Measurements from ENCODE around the gene HILPDA. TPM values are rescaled to one million over a fixed set of nuclear protein-coding genes. Genes with fewer than 3 reads are reported as not detected.
"Not testable (repeated sequence)": the region's sequence is repeated elsewhere in the genome, so short reads cannot be mapped to it uniquely, and the experiment has no call there.

The HILPDA gene
- total RNA-seq, 2 experiments from 2014 or later: 72.3 to 72.8 TPM

DNA sequence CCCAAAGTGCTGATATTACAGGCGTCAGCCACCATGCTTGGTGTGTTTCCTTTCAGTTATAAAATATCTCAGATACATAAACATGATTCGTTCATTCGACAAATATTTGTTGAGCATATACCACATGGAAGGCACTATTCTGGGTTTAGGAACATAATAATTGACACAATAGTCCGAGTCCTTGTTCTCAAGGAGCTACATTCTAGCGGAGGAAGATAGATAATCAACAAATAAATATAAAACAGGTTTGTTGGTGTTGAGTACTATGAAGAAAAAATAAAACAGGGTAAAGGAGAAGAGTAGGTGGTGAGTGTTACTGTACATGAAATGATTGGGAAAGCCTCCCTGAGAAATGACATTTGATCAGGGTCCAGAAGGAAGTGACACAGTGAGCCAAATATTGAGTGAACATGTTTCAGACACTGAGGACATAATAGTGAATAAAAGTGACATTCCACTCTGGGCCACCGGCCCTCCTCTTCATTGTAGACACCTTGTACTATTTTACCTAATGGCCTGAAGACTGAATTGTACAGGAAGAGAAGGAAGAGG is 6.9 kb upstream of the HILPDA start:
- Mint-ChIP-seq H3K4me1 (peaks cover 34% of the 10 kb centered on the region), H3K9me3 (no peaks in the 10 kb centered on the region), H3K4me3 (no peak overlapping the region), H3K36me3 (peaks cover 2% of the 10 kb centered on the region), H3K27ac (no peak overlapping the region), H3K27me3 (peaks cover 16% of the 10 kb centered on the region)
- DNase-seq: no peak

DNA sequence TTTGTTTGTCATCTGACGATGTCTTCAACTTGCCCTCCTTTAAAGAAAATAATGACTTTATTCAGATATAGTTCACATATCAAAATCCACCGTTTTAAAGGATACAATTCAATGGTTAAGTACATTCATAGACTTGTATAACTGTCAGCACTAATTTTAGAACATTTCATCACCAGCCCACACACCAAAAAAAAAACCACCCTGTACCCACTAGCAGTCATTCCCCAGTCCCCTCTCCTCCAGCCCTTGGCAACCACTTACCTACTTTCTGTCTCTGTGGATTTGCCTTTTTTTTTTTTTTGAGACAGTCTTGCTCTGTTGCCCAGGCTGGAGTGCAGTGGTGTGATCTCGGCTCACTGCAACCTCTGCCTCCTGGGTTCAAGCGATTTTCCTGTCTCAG is 5.3 kb upstream of the HILPDA start:
- Mint-ChIP-seq H3K9me3 (no peaks in the 10 kb centered on the region), H3K4me3 (no peak overlapping the region), H3K27ac (no peak overlapping the region), H3K4me1 (peaks cover 50% of the 10 kb centered on the region), H3K36me3 (peaks cover 2% of the 10 kb centered on the region), H3K27me3 (peaks cover 16% of the 10 kb centered on the region)
- no peak for DNase-seq

DNA sequence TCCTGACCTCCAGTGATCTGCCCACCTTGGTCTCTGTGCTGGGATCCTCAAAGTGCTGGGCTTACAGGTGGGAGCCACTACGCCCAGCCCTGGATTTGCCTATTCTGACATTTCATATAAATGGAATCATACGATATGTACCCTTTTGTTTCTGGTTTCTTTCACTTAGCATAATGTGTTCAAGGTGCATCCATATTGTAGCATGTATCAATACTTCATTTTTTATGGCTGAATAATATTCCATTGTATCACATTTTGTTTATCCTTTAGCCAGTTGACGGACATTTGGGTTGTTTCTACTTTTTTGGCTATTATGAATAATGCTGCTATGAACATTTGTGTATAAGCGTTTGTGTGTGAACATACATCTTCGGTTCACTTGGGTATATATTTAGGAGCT is 4.8 kb upstream of the HILPDA start:
- H3K9me3 Mint-ChIP-seq: no peaks in the 10 kb centered on the region
- no peak overlapping the region for H3K27ac Mint-ChIP-seq
- peaks cover 2% of the 10 kb centered on the region for H3K36me3 Mint-ChIP-seq

DNA sequence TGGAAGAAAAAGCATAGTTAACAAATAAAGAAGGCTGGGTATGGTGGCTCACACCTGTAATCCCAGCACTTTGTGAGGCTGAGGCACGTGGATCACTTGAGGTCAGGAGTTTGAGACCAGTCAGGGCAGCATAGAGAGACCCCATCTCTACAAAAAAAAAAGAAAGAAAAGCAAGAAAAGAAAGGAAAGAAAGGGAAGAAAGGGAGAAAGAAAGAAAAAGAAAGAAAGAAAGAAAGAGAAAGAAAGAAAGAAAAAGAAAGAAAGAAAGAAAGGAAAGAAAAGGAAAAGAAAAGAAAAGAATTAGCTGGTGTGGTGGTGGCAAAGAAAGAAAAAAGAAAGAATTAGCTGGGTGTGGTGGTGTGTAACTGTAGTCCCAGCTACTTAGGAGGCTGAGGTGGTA is 3.1 kb upstream of the HILPDA start:
- H3K9me3 Mint-ChIP-seq: no peaks in the 10 kb centered on the region
- no peak overlapping the region for H3K4me3 Mint-ChIP-seq
- peaks cover 16% of the 10 kb centered on the region for H3K27me3 Mint-ChIP-seq
- peak overlapping the region; percentile 22 for H3K27ac Mint-ChIP-seq
- H3K36me3 Mint-ChIP-seq: peaks cover 17% of the 10 kb centered on the region
- no peak for DNase-seq
- H3K4me1 Mint-ChIP-seq: peaks cover 55% of the 10 kb centered on the region

More for the DNA sequence above, 4.8 kb upstream of the HILPDA start:
- no peak for DNase-seq
- H3K4me3 Mint-ChIP-seq: no peak overlapping the region
- peaks cover 51% of the 10 kb centered on the region for H3K4me1 Mint-ChIP-seq
- H3K27me3 Mint-ChIP-seq: peaks cover 16% of the 10 kb centered on the region

DNA sequence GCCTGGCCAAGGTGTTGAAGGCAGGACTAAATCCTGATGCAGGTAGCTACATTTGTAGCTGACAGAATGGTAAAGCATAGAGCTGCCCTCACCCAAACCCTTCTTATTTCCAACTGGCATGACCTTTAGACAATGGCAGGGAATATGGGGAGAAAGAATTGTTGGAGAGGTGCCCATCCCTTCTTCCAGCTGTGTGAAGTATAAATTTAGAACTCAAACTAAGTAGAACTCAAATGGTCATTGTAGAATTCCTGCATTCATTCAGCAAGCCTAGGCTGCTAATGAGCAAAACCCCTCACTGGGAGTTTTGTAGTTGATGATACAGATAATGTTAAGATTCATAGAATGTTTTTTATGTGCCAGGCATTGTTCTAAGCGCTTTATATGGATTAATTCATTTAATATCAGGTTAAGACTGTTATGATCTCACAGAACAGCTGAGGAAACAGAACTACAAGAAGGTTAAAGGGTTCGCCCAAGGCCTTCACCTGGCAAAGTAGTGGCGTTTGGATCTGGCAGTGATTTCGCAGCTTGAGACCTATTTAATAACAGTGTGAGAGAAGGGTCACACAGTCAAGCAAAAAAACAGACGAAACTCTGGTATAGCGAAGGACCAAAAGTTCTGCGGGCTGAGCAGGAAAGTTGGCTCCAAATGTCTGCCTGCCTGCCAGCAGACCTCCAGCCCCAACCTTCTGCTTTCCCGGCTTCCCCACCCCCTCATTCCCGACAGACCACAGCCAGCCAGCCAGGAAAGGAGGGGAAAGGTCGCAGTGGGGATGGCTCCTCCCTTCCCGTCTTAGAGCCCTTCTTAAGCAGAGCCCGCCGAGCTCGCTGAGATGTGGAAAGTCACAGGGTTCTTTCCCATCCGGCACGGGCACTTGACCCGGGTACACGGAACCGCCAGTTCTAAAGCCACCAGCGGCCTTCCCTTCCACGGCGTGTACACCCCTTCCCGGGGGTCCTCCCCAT is 1.6 kb upstream of the HILPDA start:
- no peak overlapping the region for H3K27ac Mint-ChIP-seq

DNA sequence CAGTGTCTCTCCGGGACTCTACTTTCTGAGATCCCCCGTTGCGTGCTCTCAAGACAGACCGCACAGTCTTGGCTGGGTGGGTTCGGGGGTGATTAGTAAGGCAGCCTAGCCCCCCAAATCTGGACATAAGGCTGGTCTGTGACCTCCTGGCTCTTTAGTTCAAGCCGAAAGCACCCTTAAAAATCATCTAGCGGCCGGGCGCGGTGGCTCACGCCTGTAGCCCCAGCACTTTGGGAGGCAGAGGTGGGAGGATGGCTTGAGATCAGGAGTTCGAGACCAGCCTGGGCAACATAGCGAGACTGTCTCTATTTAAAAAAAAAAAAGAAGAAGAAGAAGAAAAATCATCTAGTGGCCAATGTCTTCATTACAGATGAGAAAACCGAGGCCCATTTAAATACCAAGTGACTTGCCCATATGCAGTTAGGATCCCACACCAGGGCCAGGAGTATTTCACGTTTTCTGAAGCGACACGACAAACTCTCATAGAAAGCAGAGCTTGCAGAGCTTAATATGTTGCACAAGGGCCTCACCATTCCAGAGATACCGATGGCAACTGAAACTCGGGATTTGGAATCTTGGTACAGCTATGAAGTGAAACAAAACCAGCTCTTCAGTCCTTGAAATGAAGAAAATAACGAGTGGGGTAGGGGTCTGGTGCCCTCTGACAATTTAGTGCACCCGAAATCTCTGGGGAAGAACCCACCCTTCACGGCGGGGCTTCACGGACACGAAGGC is 703 bp upstream of the HILPDA start:
- no peak for DNase-seq
- Mint-ChIP-seq H3K27ac (peak overlapping the region; percentile 98), H3K9me3 (no peaks in the 10 kb centered on the region), H3K4me1 (peaks cover 68% of the 10 kb centered on the region), H3K4me3 (peak overlapping the region; percentile 96), H3K36me3 (peaks cover 37% of the 10 kb centered on the region), H3K27me3 (peaks cover 16% of the 10 kb centered on the region)

More for the DNA sequence above, 1.6 kb upstream of the HILPDA start:
- H3K9me3 Mint-ChIP-seq: no peaks in the 10 kb centered on the region
- H3K27me3 Mint-ChIP-seq: peaks cover 16% of the 10 kb centered on the region
- DNase-seq: no peak
- H3K4me1 Mint-ChIP-seq: peaks cover 61% of the 10 kb centered on the region
- H3K36me3 Mint-ChIP-seq: peaks cover 30% of the 10 kb centered on the region
- H3K4me3 Mint-ChIP-seq: no peak overlapping the region

DNA sequence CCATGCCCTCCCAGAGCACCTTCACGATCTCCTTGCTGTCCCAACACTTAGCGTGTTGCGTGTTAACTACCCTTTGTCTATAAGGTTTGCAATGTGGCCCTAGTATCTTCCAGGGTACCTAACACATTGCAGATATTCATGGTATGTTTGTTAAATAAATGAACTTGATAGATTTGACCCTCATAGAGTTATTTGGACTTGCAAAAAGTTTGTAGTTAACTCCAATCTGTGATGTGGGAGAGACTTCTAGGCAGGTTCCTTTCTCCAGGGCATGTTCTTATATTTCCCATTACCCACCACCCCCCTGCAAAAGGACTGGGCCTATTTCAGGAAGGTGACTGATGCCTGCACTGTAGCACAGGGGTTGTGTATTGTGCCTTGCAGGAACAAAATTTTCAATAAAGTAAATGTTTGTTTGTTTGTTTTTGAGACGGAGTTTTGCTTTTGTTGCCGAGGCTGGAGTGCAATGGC is 612 bp downstream of the HILPDA start:
- Mint-ChIP-seq H3K4me1 (peaks cover 58% of the 10 kb centered on the region), H3K36me3 (peaks cover 39% of the 10 kb centered on the region), H3K27me3 (peaks cover 15% of the 10 kb centered on the region), H3K4me3 (peak overlapping the region; percentile 96), H3K27ac (peak overlapping the region; percentile 95), H3K9me3 (no peaks in the 10 kb centered on the region)
- DNase-seq: no peak

DNA sequence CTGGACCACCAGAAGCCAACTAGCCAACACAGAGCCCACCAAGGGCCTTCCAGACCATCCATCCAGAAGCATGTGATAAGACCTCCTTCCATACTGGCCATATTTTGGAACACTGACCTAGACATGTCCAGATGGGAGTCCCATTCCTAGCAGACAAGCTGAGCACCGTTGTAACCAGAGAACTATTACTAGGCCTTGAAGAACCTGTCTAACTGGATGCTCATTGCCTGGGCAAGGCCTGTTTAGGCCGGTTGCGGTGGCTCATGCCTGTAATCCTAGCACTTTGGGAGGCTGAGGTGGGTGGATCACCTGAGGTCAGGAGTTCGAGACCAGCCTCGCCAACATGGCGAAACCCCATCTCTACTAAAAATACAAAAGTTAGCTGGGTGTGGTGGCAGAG is 1.7 kb downstream of the HILPDA start:
- not testable (repeated sequence) for H3K27me3 Mint-ChIP-seq, DNase-seq, H3K9me3 Mint-ChIP-seq
- peaks cover 48% of the 10 kb centered on the region for H3K4me1 Mint-ChIP-seq
- peak overlapping the region; percentile 96 for H3K4me3 Mint-ChIP-seq
- peak overlapping the region; percentile 93 for H3K27ac Mint-ChIP-seq
- H3K36me3 Mint-ChIP-seq: peaks cover 39% of the 10 kb centered on the region

DNA sequence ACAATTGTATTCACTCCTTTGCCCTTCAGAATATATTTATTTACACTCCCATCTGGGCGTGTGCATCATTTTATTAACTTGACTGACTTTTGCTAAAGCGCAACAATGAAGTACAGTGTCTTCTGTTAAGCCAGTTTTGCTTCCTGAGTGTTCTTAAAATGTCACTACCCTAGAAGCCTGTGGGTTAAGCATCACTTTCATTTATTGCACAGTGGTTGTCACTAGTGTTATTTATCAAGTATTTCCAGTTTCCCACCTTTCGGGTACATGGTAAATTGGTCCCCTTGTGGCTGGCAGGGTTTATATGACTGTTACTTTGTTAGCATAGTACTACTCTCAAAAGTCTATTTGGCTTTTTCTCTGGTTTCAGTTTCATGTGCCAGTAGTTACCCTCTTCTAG is 3.3 kb downstream of the HILPDA start:
- peak overlapping the region; percentile 96 for H3K4me3 Mint-ChIP-seq
- peak; percentile 43 for DNase-seq
- H3K9me3 Mint-ChIP-seq: no peaks in the 10 kb centered on the region
- peaks cover 40% of the 10 kb centered on the region for H3K4me1 Mint-ChIP-seq
- H3K27ac Mint-ChIP-seq: peak overlapping the region; percentile 93
- no peaks in the 10 kb centered on the region for H3K27me3 Mint-ChIP-seq
- peaks cover 49% of the 10 kb centered on the region for H3K36me3 Mint-ChIP-seq

DNA sequence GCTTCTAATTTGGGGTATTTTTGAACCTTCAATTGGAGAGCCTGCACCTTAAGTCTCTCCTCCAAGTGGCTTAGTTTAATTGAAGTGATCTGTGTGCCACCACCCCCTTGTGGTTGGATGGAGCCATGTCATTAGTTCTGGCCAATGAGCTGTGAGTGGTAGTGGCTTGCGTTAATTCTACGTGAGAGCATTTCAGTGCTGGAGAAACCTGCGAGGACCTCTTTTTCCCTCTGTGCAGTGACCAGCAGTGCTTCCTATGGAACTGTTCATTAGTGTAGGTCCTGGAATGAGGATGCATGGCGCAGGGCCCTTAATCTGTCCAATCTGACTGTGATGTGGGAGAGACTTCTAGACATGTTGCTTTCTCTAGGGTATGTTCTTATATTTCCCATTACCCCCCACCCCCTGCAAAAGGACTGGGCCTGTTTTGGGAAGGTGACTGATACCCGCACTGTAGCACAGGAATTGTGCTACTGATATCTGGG is 3.8 kb downstream of the HILPDA start:
- Mint-ChIP-seq H3K27me3 (no peaks in the 10 kb centered on the region), H3K4me1 (peaks cover 35% of the 10 kb centered on the region), H3K27ac (peak overlapping the region; percentile 89), H3K4me3 (peak overlapping the region; percentile 96), H3K36me3 (peaks cover 52% of the 10 kb centered on the region), H3K9me3 (no peaks in the 10 kb centered on the region)
- DNase-seq: peak; percentile 62

DNA sequence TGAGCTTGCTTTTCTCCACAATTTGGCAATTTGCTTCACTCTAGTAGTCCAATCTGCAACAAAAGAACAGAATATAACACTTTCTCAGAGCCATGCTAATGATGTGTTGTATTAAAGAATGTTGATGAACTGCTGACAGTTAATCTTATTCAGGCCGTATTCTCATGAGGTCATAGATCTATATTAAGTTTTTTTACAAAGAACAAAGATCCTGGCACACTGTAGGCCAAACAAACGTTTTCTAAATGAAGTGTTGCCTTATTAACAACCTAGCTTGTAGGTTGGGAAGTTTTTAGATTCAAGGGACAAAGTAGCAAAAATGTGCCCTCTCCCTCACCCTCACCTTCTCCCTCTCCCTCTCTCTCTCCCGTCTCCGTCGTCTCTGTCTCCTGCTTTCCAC is 6.8 kb downstream of the HILPDA start:
- H3K4me3 Mint-ChIP-seq: no peak overlapping the region
- DNase-seq: no peak
- no peaks in the 10 kb centered on the region for H3K9me3 Mint-ChIP-seq
- no peaks in the 10 kb centered on the region for H3K27me3 Mint-ChIP-seq
- peaks cover 40% of the 10 kb centered on the region for H3K36me3 Mint-ChIP-seq
- no peak overlapping the region for H3K27ac Mint-ChIP-seq
- peaks cover 20% of the 10 kb centered on the region for H3K4me1 Mint-ChIP-seq

DNA sequence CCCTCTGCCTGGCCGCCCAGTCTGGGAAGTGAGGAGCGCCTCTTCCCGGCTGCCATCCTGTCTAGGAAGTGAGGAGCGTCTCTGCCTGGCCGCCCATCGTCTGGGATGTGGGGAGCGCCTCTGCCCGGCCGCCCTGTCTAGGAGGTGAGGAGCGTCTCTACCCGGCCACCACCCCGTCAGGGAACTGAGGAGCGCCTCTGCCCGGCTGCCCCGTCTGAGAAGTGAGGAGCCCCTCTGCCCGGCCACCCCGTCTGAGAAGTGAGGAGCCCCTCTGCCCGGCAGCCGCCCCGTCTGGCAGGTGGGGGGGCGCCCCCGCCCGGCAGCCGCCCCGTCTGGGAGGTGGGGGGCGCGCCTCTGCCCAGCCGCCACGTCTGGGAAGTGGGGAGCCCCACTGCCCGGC is 7.7 kb downstream of the HILPDA start:
- H3K27me3 Mint-ChIP-seq, H3K9me3 Mint-ChIP-seq, DNase-seq, H3K27ac Mint-ChIP-seq, H3K4me3 Mint-ChIP-seq: not testable (repeated sequence)
- H3K4me1 Mint-ChIP-seq: peaks cover 14% of the 10 kb centered on the region
- H3K36me3 Mint-ChIP-seq: peaks cover 31% of the 10 kb centered on the region

DNA sequence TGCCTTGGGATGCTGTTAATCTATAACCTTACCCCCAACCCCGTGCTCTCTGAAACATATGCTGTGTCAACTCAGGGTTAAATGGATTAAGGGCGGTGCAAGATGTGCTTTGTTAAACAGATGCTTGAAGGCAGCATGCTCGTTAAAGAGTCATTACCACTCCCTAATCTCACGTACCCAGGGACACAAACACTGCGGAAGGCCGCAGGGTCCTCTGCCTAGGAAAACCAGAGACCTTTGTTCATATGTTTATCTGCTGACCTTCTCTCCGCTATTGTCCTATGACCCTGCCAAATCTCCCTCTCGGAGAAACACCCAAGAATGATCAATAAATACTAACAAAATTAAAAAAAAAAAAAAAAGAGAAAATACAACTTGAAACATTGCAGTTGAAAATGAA is 8.3 kb downstream of the HILPDA start:
- not testable (repeated sequence) for H3K4me1 Mint-ChIP-seq

DNA sequence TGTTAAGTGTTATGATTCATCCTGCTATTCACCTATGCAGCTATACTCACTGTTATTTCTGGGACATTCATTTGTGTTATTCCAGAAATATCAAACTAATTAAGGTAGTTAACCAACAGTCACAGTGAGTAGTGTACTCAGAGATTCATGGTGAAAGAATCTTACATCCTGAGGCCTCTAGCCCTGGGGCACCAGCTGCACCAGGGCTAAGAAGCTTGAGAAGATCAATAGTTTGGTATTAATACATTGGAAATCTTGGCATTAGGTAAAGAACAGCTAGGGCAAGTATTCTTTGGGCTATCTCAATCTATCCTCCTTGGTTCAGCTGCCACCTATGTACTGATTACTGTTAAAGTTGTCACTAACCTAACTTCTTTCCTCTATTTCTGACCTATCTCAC is 11.2 kb downstream of the HILPDA start:
- not testable (repeated sequence) for DNase-seq, H3K27ac Mint-ChIP-seq, H3K4me1 Mint-ChIP-seq, H3K27me3 Mint-ChIP-seq, H3K4me3 Mint-ChIP-seq, H3K9me3 Mint-ChIP-seq
- peaks cover 15% of the 10 kb centered on the region for H3K36me3 Mint-ChIP-seq

More for the DNA sequence above, 8.3 kb downstream of the HILPDA start:
- not testable (repeated sequence) for H3K27me3 Mint-ChIP-seq, DNase-seq, H3K4me3 Mint-ChIP-seq, H3K9me3 Mint-ChIP-seq, H3K27ac Mint-ChIP-seq
- H3K36me3 Mint-ChIP-seq: peaks cover 25% of the 10 kb centered on the region

Measured in activated naive CD8-positive, alpha-beta T cell treated with anti-CD3 and anti-CD28 coated beads for 36 hours (primary cell).